Transverse colon (tissue), 4 donors: Measurements from ENCODE around the gene UTS2R. TPM values are rescaled to one million over a fixed set of nuclear protein-coding genes. Genes with fewer than 3 reads are reported as not detected.

ENCODE experiments used
- DNase-seq: peaks from one replicate; pipeline ENCODE4 v3.0.0-alpha.2; 2019
- H3K27ac ChIP-seq, 4 donors: fragments of 200-600 bp; sonication (generic); 2 replicates each; pipeline ENCODE4 v1.5.1; 2016 to 2018; ENCODE audit warnings: inconsistent platforms in 4 of 4
- H3K27me3 ChIP-seq: fragments of 200-600 bp; sonication (generic); 2 replicates; pipeline ENCODE4 v1.5.1; 2017; ENCODE audit warnings: inconsistent platforms
- H3K36me3 ChIP-seq, 4 donors: fragments of 200-600 bp; sonication (generic); 2 replicates each; pipeline ENCODE4 v1.5.1; 2017 to 2019; ENCODE audit warnings: inconsistent platforms in 4 of 4
- H3K4me1 ChIP-seq, 4 donors: fragments of 200-600 bp; sonication (generic); 2 replicates each; pipeline ENCODE4 v1.5.1; 2017 to 2020; ENCODE audit warnings: inconsistent platforms in 4 of 4
- H3K4me3 ChIP-seq, 4 donors: fragments of 200-600 bp; sonication (generic); 1 replicate in 1 of 4; 2 replicates in 3 of 4; pipeline versions ENCODE4 v1.5.1 to v1.6.1; 2017 to 2019; ENCODE audit warnings: inconsistent platforms in 4 of 4
- H3K9me3 ChIP-seq, 2 donors: fragments of 200-600 bp; sonication (generic); 2 replicates each; pipeline ENCODE4 v1.5.1; 2017 to 2019; ENCODE audit warnings: inconsistent platforms in 2 of 2
- EP300 ChIP-seq: sonication (generic); formaldehyde crosslinking; IDR thresholded peaks from one replicate; pipeline ENCODE4 v1.6.1; 2017; ENCODE audit warnings: antibody characterized with exemption, low read depth
- POLR2A ChIP-seq: fragments of 450-650 bp; IDR thresholded peaks from one replicate; pipeline ENCODE4 v1.6.1; 2016; ENCODE audit warnings: antibody characterized with exemption, mild to moderate bottlenecking, moderate library complexity
- POLR2AphosphoS5 ChIP-seq, 3 donors: sonication (generic); formaldehyde crosslinking; IDR thresholded peaks; one replicate each; pipeline ENCODE4 v1.6.1; 2016; ENCODE audit warnings: antibody characterized with exemption in 3 of 3
- whole genome bisulfite sequencing, 2 donors: methylation state at CpG; one replicate each; pipeline ENCODE4 v1.1.5; 2018; ENCODE audit warnings: low coverage in 1 of 2; 5-methylcytosine and 5-hydroxymethylcytosine counted together
- in situ Hi-C, 4 donors: fragments of 200-750 bp; cut with MboI; loops; one replicate each; pipeline versions ENCODE4 v1.15.0 to v1.15.1; 2017; ENCODE audit warnings: low sequenced_read_pairs in 3 of 4, low pct_ligation_motif_present in 1 of 4, low pct_unique_long_range_greater_than_20kb in 1 of 4
- intact Hi-C: fragments of 100-400 bp; cut with DNase I; formaldehyde crosslinking; loops from one replicate; pipeline ENCODE4 v1.15.1; 2023; ENCODE audit warnings: low total_unique reads
- total RNA-seq, 4 donors: library from RNA; depleted of rRNA; stranded (reverse); fragments of >200 nt; gene quantifications; one replicate each; pipeline ENCODE4 v1.1.0, GENCODE V29; 2016
- TF ChIP-seq, protein P1 (sequence below), 5 experiments: fragments of 200-600 bp in 3 of 5; fragments of 450-650 bp in 2 of 5; sonication (generic) in 3 of 5; IDR thresholded peaks; 1 replicate in 2 of 5; 2 replicates in 3 of 5; pipeline ENCODE4 v1.5.1; 2016 to 2017; ENCODE audit warnings: antibody characterized with exemption in 5 of 5, inconsistent platforms in 3 of 5, mild to moderate bottlenecking in 2 of 5, moderate library complexity in 1 of 5

Gene UTS2R
- total RNA-seq, 4 donors from 2014 or later, result 0.48 TPM; not detected in 3

DNA sequence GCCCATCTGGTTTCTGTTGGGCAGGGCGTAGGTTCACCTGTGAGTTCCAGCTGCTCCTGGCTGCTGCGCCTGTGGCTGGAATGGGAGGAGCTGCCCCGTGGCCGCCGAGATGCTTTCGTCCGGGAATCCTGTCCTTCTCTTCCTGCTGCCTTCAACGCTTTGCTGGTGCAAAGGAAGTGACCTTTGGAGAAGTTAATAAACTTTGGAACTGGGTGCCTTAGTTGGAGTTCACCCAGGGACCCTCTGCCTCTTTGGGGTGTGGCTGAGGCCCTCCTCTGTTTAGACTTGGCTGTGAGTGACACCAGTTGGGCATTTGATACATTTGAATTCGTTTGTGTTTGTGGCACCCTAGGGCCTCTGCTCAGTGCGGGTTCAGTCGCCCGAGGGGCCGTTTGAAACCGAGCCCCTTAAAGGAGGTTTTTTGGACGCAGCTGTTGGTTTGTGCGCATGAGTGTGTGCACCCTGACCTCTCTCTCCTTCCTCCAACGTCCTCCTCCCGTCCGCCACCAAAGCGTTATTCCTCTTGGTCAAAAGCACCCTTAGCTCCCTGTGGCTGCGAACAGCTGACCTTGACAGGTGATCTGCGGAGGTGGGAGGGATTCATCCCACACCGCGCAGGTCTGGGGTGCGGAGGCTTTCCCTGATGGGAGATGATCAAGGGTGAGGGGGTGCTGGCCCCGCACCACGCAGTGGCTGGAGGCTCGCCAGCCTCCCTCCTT is 29.0 kb upstream of the UTS2R start:
- no peaks in the 10 kb centered on the region for H3K36me3 ChIP-seq
- no peaks in the 10 kb centered on the region for H3K9me3 ChIP-seq
- DNase-seq, result no peak
- no peak overlapping the region for H3K27ac ChIP-seq
- no peak overlapping the region for H3K4me3 ChIP-seq
- H3K27me3 ChIP-seq, result no peaks in the 10 kb centered on the region
- intact Hi-C loops, result no loop called here
- 81% methylated on average over 28 of the region's 28 CpGs; no CpG with 5 or more reads in 1 of the 2 donors for WGBS, 2 donors
- TF ChIP-seq, protein P1, sequence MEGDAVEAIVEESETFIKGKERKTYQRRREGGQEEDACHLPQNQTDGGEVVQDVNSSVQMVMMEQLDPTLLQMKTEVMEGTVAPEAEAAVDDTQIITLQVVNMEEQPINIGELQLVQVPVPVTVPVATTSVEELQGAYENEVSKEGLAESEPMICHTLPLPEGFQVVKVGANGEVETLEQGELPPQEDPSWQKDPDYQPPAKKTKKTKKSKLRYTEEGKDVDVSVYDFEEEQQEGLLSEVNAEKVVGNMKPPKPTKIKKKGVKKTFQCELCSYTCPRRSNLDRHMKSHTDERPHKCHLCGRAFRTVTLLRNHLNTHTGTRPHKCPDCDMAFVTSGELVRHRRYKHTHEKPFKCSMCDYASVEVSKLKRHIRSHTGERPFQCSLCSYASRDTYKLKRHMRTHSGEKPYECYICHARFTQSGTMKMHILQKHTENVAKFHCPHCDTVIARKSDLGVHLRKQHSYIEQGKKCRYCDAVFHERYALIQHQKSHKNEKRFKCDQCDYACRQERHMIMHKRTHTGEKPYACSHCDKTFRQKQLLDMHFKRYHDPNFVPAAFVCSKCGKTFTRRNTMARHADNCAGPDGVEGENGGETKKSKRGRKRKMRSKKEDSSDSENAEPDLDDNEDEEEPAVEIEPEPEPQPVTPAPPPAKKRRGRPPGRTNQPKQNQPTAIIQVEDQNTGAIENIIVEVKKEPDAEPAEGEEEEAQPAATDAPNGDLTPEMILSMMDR (IDR thresholded peaks at IDR 0.05), result no peak
- no peak for TF ChIP-seq POLR2AphosphoS5 (IDR thresholded peaks at IDR 0.05)
- TF ChIP-seq EP300, result no peak
- no peak for TF ChIP-seq POLR2A
- in situ Hi-C loops, result no loop called here
- H3K4me1 ChIP-seq, result peaks cover 13 to 34% (median 28%) of the 10 kb centered on the region in 4 donors

DNA sequence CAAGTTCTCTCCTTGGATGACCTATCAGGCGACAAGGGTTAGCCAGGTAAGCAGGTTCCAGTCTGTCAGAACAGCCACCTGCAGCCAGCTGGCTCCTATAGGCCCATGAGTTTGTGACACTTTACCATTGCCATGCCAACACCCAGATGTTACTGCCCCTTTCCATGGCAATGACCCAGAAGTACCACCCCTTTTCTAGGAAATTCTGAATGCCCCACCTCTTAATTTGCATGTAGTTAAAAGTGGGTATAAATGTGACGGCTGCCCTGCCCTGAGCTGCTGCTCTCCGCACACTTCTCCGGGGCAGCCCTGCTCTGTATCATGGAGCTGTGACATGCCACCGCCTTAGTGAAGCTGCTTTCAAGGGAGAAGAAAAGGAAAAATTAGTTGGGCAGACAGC is 28.0 kb upstream of the UTS2R start:
- in situ Hi-C loops, result no loop called here
- no peak overlapping the region for H3K4me3 ChIP-seq
- TF ChIP-seq EP300, result no peak
- no peak for TF ChIP-seq POLR2AphosphoS5 (IDR thresholded peaks at IDR 0.05)
- TF ChIP-seq POLR2A, result no peak
- TF ChIP-seq, protein P1 (IDR thresholded peaks at IDR 0.05), result no peak
- intact Hi-C loops, result no loop called here
- H3K27me3 ChIP-seq, result peaks cover 6% of the 10 kb centered on the region
- no peak overlapping the region for H3K27ac ChIP-seq
- no peaks in the 10 kb centered on the region for H3K9me3 ChIP-seq
- DNase-seq, result no peak
- 88% methylated on average over 3 to 5 of the region's 5 CpGs for WGBS, 2 donors
- peaks cover 9 to 28% (median 22%) of the 10 kb centered on the region in 4 donors for H3K4me1 ChIP-seq
- H3K36me3 ChIP-seq, result no peaks in the 10 kb centered on the region

DNA sequence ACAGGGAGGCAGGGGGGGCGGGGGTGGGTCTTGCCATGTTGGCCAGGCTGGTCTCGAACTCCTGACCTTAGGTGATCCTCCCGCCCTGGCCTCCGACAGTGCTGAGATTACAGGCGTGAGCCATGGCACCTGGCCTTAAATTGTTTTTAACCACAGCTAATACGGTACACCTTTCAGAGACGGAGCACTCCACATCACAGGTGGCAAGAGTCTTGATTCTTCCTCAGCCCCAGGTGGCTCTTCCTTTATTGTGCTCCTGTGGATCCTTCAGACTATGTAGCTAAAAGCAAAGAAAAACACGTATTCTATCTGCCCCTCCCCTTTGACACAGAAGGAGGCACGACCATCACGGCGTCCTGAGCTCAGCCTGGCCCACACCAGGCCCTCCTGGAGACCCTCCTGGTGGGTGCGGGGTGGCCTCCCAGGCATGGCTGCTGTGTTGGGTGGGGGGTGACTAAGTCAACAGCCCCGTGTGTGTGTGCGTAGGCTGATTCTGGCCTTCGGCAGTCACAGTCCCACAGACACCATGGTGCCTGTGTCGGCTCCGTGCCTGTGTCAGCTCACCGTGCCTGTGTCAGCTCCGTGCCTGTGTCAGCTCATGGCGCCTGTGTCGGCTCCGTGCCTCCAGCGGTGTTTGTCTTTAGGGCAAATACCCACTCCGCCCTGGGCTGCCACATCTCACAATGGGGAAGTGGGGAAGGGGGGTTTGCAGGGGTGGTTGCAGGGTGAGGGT is 27.2 kb upstream of the UTS2R start:
- in situ Hi-C loops (no loop called here), intact Hi-C loops (no loop called here)
- Histone ChIP-seq H3K27ac (no peak overlapping the region), H3K27me3 (peaks cover 9% of the 10 kb centered on the region), H3K4me3 (no peak overlapping the region), H3K9me3 (no peaks in the 10 kb centered on the region), H3K4me1 (peaks cover 4 to 23% (median 15%) of the 10 kb centered on the region in 4 donors), H3K36me3 (no peaks in the 10 kb centered on the region)
- TF ChIP-seq, protein P1 (IDR thresholded peaks at IDR 0.05), result no peak
- TF ChIP-seq EP300 (no peak), POLR2AphosphoS5 (IDR thresholded peaks at IDR 0.05) (no peak), POLR2A (no peak)
- DNase-seq, result no peak
- 86% methylated on average over 24 of the region's 24 CpGs; no CpG with 5 or more reads in 1 of the 2 donors for WGBS, 2 donors

DNA sequence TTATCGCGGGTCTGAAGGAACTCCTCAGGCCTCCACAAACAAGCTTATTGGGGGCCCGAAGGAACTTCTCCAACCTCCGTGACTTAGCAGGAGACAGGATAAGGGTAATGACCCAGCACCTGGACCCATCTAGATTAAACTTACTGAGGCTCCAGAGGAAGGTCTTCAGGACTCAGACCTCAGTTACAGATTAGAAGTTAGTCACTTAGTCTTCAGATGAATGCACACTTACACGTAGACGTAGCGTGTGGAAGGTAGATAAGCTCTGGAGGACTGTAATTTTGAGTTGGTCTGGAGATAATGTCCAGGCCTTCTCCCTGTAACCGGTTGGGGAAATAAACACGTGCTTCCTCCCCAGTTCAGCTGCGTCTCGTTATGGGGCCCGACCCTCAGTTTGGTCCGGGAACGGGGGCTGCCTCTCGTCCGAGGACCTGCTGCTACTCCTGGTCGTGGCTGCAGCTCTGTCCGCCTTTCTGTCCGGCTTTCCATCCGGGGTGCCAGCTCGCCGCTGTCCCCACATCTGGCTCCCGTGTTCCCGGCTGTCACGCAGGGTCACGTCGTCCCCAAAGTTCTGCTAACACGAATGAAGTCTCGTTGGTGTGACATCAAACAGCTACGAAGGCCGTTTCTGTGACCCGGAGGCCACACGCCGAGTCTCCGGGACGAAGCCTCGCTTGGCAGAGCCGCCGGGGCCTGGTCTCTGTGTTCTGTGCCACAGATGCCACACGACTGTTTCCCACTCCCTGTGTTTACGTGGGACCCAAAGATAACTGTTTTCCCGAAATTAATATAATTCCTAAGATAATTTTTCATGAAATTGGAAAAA is 26.2 kb upstream of the UTS2R start:
- Histone ChIP-seq H3K9me3 (no peaks in the 10 kb centered on the region), H3K4me1 (peaks cover 0 to 19% (median 11%) of the 10 kb centered on the region in 4 donors), H3K36me3 (no peaks in the 10 kb centered on the region), H3K4me3 (no peak overlapping the region), H3K27me3 (peaks cover 9% of the 10 kb centered on the region), H3K27ac (no peak overlapping the region)
- WGBS, 2 donors, result 89 to 98% methylated on average over 6 to 42 of the region's 42 CpGs
- TF ChIP-seq EP300 (no peak), POLR2AphosphoS5 (IDR thresholded peaks at IDR 0.05) (no peak), POLR2A (no peak)
- TF ChIP-seq, protein P1 (IDR thresholded peaks at IDR 0.05), result no peak
- intact Hi-C loops, result no loop called here
- DNase-seq, result no peak
- in situ Hi-C loops, result no loop called here
